22Rv1 (cell line): ENCODE measurements around the gene ATP11A.

ENCODE experiments used
- CTCF ChIP-seq: fragments of 450-650 bp; IDR thresholded peaks from 2 replicates; pipeline ENCODE4 v1.5.1; 2017; ENCODE audit warnings: mild to moderate bottlenecking
- ZFX ChIP-seq: fragments of 450-650 bp; IDR thresholded peaks from 2 replicates; pipeline ENCODE4 v1.6.1; 2017; ENCODE audit warnings: antibody characterized with exemption, borderline replicate concordance

- TF ChIP-seq CTCF (no peak), ZFX (no peak)
These were observed 193.6 kb downstream of the ATP11A start for GRCh38 chr13:112883241-112883945.
